Keratinocyte (primary cell): ENCODE results near the gene HCRT. TPM values are rescaled to one million over a fixed set of nuclear protein-coding genes. Genes with fewer than 3 reads are reported as not detected.
"Not testable (repeated sequence)": the region's sequence is repeated elsewhere in the genome, so short reads cannot be mapped to it uniquely, and the experiment has no call there.

Experiments used
- DNase-seq: peaks from one replicate; pipeline ENCODE4 v3.0.0-alpha.2; 2011; ENCODE audit warnings: low read depth, missing footprints, low spot score
- FAIRE-seq: peaks from 2 replicates; lab custom pipeline; 2011; peaks lifted over from hg19 to GRCh38; lab: Jason Lieb, UNC
- H2AFZ ChIP-seq: 2 replicates; pipeline ENCODE4 v1.6.0; 2012; ENCODE audit warnings: low read length, control low read depth, inconsistent platforms; ENCODE audit not compliant: control insufficient read depth
- H3K27ac ChIP-seq: 2 replicates; pipeline ENCODE4 v1.5.1; 2011; ENCODE audit warnings: low read length; ENCODE audit not compliant: control insufficient read depth, insufficient read depth
- H3K27me3 ChIP-seq: 3 replicates; pipeline ENCODE4 v1.6.0; 2011; ENCODE audit warnings: low read length; ENCODE audit not compliant: control insufficient read depth, insufficient read depth; ENCODE audit errors: extremely low read depth
- H3K36me3 ChIP-seq, 2 experiments: 2 replicates in 1 of 2; 3 replicates in 1 of 2; pipeline ENCODE4 v1.5.1; 2011; ENCODE audit warnings: low read length in 2 of 2, mild to moderate bottlenecking in 1 of 2; ENCODE audit not compliant: control insufficient read depth in 2 of 2, insufficient read depth in 2 of 2; ENCODE audit errors: extremely low read depth in 1 of 2
- H3K4me1 ChIP-seq: 3 replicates; pipeline ENCODE4 v1.5.1; 2011; ENCODE audit warnings: low read length; ENCODE audit not compliant: control insufficient read depth, insufficient read depth; ENCODE audit errors: extremely low read depth
- H3K4me2 ChIP-seq: 3 replicates; pipeline ENCODE4 v1.6.0; 2011; ENCODE audit warnings: low read depth, low read length; ENCODE audit not compliant: control insufficient read depth, insufficient read depth; ENCODE audit errors: extremely low read depth
- H3K4me3 ChIP-seq, 3 experiments: fragments of 200-600 bp in 1 of 3; sonication (generic) in 1 of 3; 2 replicates in 2 of 3; 3 replicates in 1 of 3; pipeline ENCODE4 v1.5.1; 2011 to 2016; ENCODE audit warnings: low read length in 3 of 3, mild to moderate bottlenecking in 3 of 3, control low read depth in 2 of 3, inconsistent platforms in 1 of 3, low read depth in 1 of 3, mixed read lengths in 1 of 3, mixed run types in 1 of 3, moderate library complexity in 1 of 3; ENCODE audit not compliant: control insufficient read depth in 2 of 3, insufficient read depth in 2 of 3; ENCODE audit errors: extremely low read depth in 1 of 3
- H3K79me2 ChIP-seq: 2 replicates; pipeline ENCODE4 v1.6.0; 2012; ENCODE audit warnings: low read length; ENCODE audit not compliant: control insufficient read depth, insufficient read depth
- H3K9ac ChIP-seq: 3 replicates; pipeline ENCODE4 v1.6.0; 2011; ENCODE audit warnings: low read length; ENCODE audit not compliant: control insufficient read depth, insufficient read depth; ENCODE audit errors: extremely low read depth
- H3K9me1 ChIP-seq: 3 replicates; pipeline ENCODE4 v1.6.0; 2011; ENCODE audit warnings: low read length; ENCODE audit not compliant: control insufficient read depth, insufficient read depth; ENCODE audit errors: extremely low read depth
- H3K9me3 ChIP-seq: 2 replicates; pipeline ENCODE4 v1.5.1; 2012; ENCODE audit warnings: low read depth, low read length; ENCODE audit not compliant: control insufficient read depth
- H4K20me1 ChIP-seq: 3 replicates; pipeline ENCODE4 v1.6.0; 2011; ENCODE audit warnings: low read length; ENCODE audit not compliant: control insufficient read depth, insufficient read depth; ENCODE audit errors: extremely low read depth
- EZH2 ChIP-seq: IDR thresholded peaks from one replicate; pipeline ENCODE4 v1.6.1; 2012; ENCODE audit warnings: inconsistent platforms, mild to moderate bottlenecking, low read length, moderate library complexity
- dilution Hi-C: fragments of 300-500 bp; cut with MboI; formaldehyde crosslinking; loops from one replicate; pipeline ENCODE4 v1.7.0; 2020; ENCODE audit warnings: low sequenced_read_pairs; ENCODE audit not compliant: extremely low pct_ligation_motif_present
- polyA plus RNA-seq, 5 experiments: library from polyadenylated mRNA; depleted of rRNA in 3 of 5; stranded (reverse) in 3 of 5; stranded (forward) in 1 of 5; unstranded in 1 of 5; fragments of >200 nt; gene quantifications; 1 replicate in 1 of 5; 2 replicates in 3 of 5; 3 replicates in 1 of 5; pipeline versions ENCODE4 v1.2.1 to v1.2.3, GENCODE V29; 2011 to 2012; ENCODE audit warnings: missing spikeins in 2 of 5, low read depth in 1 of 5, low replicate concordance in 1 of 5
- TF ChIP-seq, protein P1 (sequence below), 3 experiments: IDR thresholded peaks in 1 of 3; conservative IDR thresholded peaks in 1 of 3; optimal IDR thresholded peaks in 1 of 3; 2 replicates in 2 of 3; 3 replicates in 1 of 3; pipeline versions ENCODE3 to v1.5.1; 2011; ENCODE audit warnings: low read length in 3 of 3, mild to moderate bottlenecking in 3 of 3, moderate library complexity in 2 of 3, control low read depth in 1 of 3, inconsistent platforms in 1 of 3; ENCODE audit not compliant: insufficient read depth in 2 of 3; ENCODE audit errors: extremely low read depth in 1 of 3

Gene HCRT
- polyA plus RNA-seq, 1 donor (not counting 4 experiments of a cell fraction or from before 2014, with no cell fraction given): not detected

DNA sequence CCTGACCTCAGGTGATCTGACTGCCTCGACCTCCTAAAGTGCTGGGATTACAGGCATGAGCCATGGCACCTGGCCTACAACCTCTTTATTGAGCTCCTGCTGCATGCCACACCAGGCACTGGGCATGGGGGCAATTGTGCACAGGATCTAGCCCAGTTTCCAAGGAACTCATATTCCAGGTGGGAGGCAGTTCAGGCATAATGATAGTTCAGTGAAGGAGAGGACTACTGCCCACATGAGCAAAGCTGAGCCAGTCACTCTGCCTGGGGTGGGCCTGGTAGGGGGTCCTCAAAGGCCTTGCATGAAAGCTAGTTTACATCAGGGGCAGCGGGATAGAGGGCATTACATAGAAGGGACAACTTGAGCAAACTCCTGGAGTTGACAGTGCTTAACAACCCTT, 2.6 kb upstream of the HCRT start:
- H3K36me3 ChIP-seq: no peaks in the 10 kb centered on the region
- peaks cover 8% of the 10 kb centered on the region for H3K4me1 ChIP-seq
- no peaks in the 10 kb centered on the region for H3K9me3 ChIP-seq
- no peak for FAIRE-seq
- DNase-seq: no peak
- H3K27me3 ChIP-seq: peaks cover 29% of the 10 kb centered on the region
- no peak overlapping the region for H3K27ac ChIP-seq
- no peak overlapping the region for H2AFZ ChIP-seq
- no peaks in the 10 kb centered on the region for H3K79me2 ChIP-seq
- dilution Hi-C loops: no loop called here
- TF ChIP-seq EZH2: no peak
- TF ChIP-seq, protein P1, sequence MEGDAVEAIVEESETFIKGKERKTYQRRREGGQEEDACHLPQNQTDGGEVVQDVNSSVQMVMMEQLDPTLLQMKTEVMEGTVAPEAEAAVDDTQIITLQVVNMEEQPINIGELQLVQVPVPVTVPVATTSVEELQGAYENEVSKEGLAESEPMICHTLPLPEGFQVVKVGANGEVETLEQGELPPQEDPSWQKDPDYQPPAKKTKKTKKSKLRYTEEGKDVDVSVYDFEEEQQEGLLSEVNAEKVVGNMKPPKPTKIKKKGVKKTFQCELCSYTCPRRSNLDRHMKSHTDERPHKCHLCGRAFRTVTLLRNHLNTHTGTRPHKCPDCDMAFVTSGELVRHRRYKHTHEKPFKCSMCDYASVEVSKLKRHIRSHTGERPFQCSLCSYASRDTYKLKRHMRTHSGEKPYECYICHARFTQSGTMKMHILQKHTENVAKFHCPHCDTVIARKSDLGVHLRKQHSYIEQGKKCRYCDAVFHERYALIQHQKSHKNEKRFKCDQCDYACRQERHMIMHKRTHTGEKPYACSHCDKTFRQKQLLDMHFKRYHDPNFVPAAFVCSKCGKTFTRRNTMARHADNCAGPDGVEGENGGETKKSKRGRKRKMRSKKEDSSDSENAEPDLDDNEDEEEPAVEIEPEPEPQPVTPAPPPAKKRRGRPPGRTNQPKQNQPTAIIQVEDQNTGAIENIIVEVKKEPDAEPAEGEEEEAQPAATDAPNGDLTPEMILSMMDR (optimal IDR thresholded peaks at IDR 0.05 in 1 of 3, IDR thresholded peaks at IDR 0.05 in 1 of 3, conservative IDR thresholded peaks at IDR 0.05 in 1 of 3; ENCODE audit: extremely low read depth in 1 of 3, insufficient read depth in 2 of 3, low read length in 3 of 3): no peak
- no peaks in the 10 kb centered on the region for H4K20me1 ChIP-seq
- H3K4me3 ChIP-seq: no peak overlapping the region
- H3K9ac ChIP-seq: no peak overlapping the region
- no peak overlapping the region for H3K4me2 ChIP-seq
- no peaks in the 10 kb centered on the region for H3K9me1 ChIP-seq

DNA sequence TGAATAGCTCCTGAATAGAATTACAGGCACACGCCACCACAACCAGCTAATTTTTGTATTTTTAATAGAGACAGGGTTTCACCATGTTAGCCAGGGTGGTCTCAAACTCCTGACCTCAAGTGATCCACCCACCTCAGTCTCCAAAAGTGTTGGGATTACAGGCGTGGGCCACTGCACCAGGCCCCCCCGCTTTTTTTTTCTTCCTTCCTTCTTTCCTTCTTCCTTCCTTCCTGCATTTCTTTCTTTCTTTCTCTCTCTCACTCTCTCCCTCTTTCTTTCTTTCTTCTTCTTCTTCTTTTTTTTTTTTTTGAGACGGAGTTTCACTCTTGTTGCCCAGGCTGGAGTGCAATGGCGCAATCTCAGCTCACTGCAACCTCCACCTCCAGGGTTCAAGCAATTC, 939 bp upstream of the HCRT start:
- H3K27ac ChIP-seq, H4K20me1 ChIP-seq, dilution Hi-C loops, H2AFZ ChIP-seq, H3K9me3 ChIP-seq, H3K4me2 ChIP-seq, H3K4me1 ChIP-seq, H3K9ac ChIP-seq, FAIRE-seq, H3K4me3 ChIP-seq, H3K36me3 ChIP-seq, H3K9me1 ChIP-seq, DNase-seq, H3K79me2 ChIP-seq: not testable (repeated sequence)
- peaks cover 38% of the 10 kb centered on the region for H3K27me3 ChIP-seq

DNA sequence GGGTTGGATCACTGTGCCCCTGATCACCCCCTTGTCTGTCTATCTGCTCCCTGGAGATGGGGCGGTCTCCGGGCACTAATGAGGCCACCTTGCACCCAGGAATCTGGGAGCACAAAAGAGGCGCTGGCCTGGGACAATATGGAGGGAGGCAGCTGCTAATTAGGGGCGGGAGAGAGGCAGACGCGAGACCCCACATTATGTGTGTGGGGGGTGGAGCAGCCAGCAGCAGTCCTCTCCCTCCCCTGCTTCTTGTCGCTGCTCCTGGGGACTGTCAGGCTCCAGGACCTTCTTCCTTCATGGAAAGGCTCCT, 324 bp upstream of the HCRT start:
- Histone ChIP-seq H3K79me2 (no peaks in the 10 kb centered on the region), H3K4me1 (peaks cover 8% of the 10 kb centered on the region), H3K36me3 (no peaks in the 10 kb centered on the region), H4K20me1 (no peaks in the 10 kb centered on the region), H3K4me3 (no peak overlapping the region), H3K9ac (no peak overlapping the region), H3K27ac (no peak overlapping the region), H3K4me2 (no peak overlapping the region), H2AFZ (no peak overlapping the region), H3K27me3 (peaks cover 44% of the 10 kb centered on the region), H3K9me3 (no peaks in the 10 kb centered on the region), H3K9me1 (no peaks in the 10 kb centered on the region)
- dilution Hi-C loops: no loop called here
- DNase-seq (no peak), FAIRE-seq (no peak)
- no peak for TF ChIP-seq EZH2
- TF ChIP-seq, protein P1 (optimal IDR thresholded peaks at IDR 0.05 in 1 of 3, IDR thresholded peaks at IDR 0.05 in 1 of 3, conservative IDR thresholded peaks at IDR 0.05 in 1 of 3; ENCODE audit: extremely low read depth in 1 of 3, insufficient read depth in 2 of 3, low read length in 3 of 3): no peak
